Ectodermal cell (in vitro differentiated cells): ENCODE measurements around the gene CCDC14.
"Not testable (repeated sequence)": the region's sequence is repeated elsewhere in the genome, so short reads cannot be mapped to it uniquely, and the experiment has no call there.

ENCODE experiments used
- H3K27ac ChIP-seq: 2 replicates; pipeline ENCODE4 v1.7.0; 2013; ENCODE audit warnings: mild to moderate bottlenecking, low read depth, low read length; ENCODE audit not compliant: insufficient read depth, poor library complexity, severe bottlenecking
- H3K27me3 ChIP-seq: 2 replicates; pipeline ENCODE4 v1.7.0; 2013; ENCODE audit warnings: mild to moderate bottlenecking, low read length; ENCODE audit not compliant: insufficient read depth, control insufficient read depth, poor library complexity, severe bottlenecking
- H3K36me3 ChIP-seq: one replicate; pipeline ENCODE4 v1.7.0; 2013; ENCODE audit warnings: low read length; ENCODE audit not compliant: control insufficient read depth, insufficient read depth
- H3K4me1 ChIP-seq: one replicate; pipeline ENCODE4 v1.7.0; 2013; ENCODE audit warnings: low read length; ENCODE audit not compliant: control insufficient read depth, insufficient read depth
- H3K4me3 ChIP-seq: 2 replicates; pipeline ENCODE4 v1.7.0; 2013; ENCODE audit warnings: low read depth, low read length, control low read depth; ENCODE audit not compliant: insufficient read depth
- H3K9me3 ChIP-seq: 2 replicates; pipeline ENCODE4 v1.7.0; 2013; ENCODE audit warnings: mild to moderate bottlenecking, low read length, moderate library complexity; ENCODE audit not compliant: control insufficient read depth
- WGBS, 2 experiments: methylation state at CpG; one replicate each; pipeline ENCODE4 v1.1.7; 2013; ENCODE audit warnings: missing lambda C conversion rate in 2 of 2; 5-methylcytosine and 5-hydroxymethylcytosine counted together

The CCDC14 gene

DNA sequence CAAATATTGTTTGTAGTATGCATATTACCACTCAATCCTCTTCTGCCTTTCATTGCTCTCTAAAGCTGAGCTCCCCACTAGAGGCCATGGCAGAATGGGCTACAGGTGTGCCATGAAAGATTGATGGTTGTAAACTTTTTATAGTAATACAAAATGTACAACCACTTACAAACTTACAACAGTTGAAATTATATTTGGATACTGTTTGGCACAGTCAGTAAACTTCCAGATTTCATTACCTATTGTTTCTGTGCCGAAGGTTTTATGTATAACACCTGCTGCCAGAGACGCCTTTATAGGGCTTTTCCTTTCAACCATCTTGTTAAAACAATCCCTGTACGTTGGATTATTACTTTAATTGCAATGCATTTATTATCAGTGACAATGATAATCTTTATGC, 23.9 kb upstream of the CCDC14 start:
- Histone ChIP-seq H3K4me3 (no peak overlapping the region), H3K4me1 (no peaks in the 10 kb centered on the region), H3K27me3 (peaks cover 30% of the 10 kb centered on the region), H3K9me3 (no peaks in the 10 kb centered on the region), H3K36me3 (no peaks in the 10 kb centered on the region), H3K27ac (no peak overlapping the region)
- 96 to 100% methylated on average over 2 of the region's 3 CpGs for WGBS, 2 experiments

DNA sequence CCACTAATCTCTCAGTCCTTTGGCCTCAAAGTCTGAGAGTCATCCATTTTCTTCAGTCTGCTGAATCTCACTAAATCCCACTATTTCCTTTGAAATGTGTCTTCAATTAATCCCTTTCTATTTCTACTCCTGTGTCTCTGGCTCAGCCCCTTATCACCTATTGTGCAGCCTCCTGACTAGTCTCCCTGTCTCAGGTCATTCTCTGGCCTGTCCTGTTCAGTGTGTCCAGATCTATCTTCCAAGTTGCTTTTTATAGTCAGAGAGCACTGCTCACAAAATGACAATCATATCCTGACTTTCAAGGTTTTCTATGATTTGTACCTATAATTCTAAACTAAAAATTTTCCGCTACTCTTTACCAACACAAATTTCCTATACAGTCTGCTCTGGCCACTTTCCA, 23.3 kb upstream of the CCDC14 start:
- Histone ChIP-seq H3K4me1 (no peaks in the 10 kb centered on the region), H3K9me3 (no peaks in the 10 kb centered on the region), H3K36me3 (no peaks in the 10 kb centered on the region), H3K27me3 (peaks cover 24% of the 10 kb centered on the region), H3K27ac (no peak overlapping the region), H3K4me3 (no peak overlapping the region)
- 93 to 98% methylated on average over 1 of the region's 1 CpG for WGBS, 2 experiments

DNA sequence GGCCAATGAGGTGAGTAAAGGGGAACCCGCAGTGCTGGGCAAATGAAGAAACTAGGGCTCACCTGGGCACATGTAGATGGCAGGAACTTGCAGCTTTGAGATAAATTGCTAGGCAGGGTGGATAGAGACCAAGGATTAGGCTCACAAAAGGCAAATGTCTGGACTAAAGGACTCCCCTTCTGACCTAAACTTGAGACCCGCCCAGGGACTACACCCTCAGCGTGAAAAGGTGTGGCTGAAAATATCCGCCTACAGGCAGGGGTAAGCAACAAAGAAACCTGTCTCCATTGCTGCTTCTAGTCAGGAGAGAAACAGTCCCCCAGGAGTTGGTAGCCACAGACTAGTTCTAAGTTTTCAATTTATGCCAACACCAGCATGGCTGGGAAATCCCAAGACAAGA, 20.3 kb upstream of the CCDC14 start:
- WGBS, 2 experiments: 81% methylated on average over 4 of the region's 4 CpGs
- not testable (repeated sequence) for H3K27me3 ChIP-seq, H3K4me1 ChIP-seq, H3K4me3 ChIP-seq, H3K36me3 ChIP-seq, H3K27ac ChIP-seq, H3K9me3 ChIP-seq

DNA sequence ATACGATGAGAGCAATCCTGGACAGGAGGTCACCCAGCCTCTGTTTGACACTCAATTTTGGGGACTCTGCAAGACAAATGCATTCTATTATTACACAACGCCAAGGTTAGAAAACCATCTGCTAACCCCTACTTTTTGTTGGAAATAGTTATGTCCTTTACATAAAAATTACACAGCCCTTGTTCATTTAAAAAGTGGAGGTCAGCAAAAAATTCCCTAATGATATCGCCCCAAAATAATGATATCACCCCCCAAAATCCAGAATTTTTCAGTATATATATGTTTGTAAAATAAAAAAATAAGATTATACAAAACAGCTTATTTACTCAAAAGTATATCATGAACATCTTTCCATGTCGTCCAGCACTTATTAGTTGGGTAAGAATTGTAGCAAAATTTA, 19.5 kb upstream of the CCDC14 start:
- no peak overlapping the region for H3K4me3 ChIP-seq

DNA sequence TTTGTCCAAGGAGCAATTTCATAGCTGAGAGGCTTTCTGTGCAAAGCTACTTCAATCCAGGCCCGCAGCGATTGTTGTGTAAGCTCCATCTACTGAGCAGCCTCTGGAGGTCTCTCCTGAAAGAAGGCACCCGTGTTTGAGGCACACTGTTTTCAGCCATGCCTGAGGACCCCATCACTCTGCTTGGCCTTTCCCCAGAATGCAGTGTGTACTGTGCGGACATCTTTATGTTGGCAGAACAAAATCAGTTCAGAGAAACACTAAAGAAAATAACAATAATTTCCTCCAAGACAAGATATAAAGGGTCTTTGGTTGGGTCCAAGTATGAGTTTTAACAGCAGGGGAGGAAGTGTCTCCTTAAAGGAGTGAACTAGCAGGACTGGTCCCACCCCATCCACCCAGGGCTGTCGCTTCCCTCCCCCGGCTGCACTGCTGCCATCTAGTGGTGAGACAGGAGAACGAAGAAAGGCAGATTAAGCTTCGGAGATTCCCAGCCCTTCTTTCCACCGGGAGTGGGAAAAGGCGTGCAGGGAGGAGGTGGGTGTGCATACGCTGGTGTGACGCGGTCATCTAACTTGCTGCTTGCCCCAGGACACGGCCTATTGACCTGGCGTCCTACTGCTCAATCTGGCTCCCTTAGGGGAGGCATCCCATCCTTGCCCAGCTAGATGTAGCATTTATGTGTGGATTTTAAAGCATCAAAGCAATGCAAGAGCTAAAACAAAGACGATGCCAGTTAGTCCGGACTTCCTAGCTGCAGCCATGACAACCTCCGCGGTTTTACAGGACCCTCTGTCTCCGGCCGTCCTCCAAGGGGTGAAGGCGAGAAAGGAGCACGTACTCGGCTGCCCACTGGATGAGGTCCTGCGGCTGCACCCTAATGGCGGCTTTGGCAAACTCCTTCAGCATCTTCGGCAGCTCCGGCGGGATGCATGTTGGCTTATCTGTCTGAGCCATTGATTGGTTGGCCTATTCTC, 18.8 kb upstream of the CCDC14 start:
- H3K9me3 ChIP-seq, H3K4me3 ChIP-seq, H3K27me3 ChIP-seq, H3K27ac ChIP-seq, H3K36me3 ChIP-seq, H3K4me1 ChIP-seq: not testable (repeated sequence)
- 25 to 28% methylated on average over 25 to 26 of the region's 29 CpGs for WGBS, 2 experiments

More for the DNA sequence above, 19.5 kb upstream of the CCDC14 start:
- no peaks in the 10 kb centered on the region for H3K36me3 ChIP-seq
- H3K4me1 ChIP-seq: no peaks in the 10 kb centered on the region
- no peaks in the 10 kb centered on the region for H3K9me3 ChIP-seq
- no peaks in the 10 kb centered on the region for H3K27me3 ChIP-seq
- no peak overlapping the region for H3K27ac ChIP-seq
- 88 to 95% methylated on average over 3 of the region's 4 CpGs for WGBS, 2 experiments

DNA sequence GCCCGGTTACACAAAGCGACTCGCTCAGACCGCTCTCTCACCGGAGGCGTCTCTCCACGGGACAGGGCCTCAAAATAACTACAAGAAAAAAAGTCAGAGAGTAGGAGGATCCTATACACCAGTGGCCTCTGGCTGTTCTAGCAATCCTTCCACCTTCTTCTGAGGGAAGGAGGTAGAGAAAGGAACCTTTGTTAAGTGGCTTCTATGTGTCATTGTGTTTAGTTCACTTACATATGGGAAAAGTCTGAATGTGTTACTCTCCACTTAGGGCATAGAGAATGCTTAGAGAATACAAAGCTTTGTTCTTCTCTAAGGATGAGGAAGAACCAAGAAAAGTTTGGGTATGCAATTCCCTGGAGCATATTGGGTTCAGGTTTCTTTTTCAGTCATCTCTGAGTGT, 15.9 kb upstream of the CCDC14 start:
- not testable (repeated sequence) for H3K27me3 ChIP-seq, H3K9me3 ChIP-seq, H3K36me3 ChIP-seq, H3K4me3 ChIP-seq, H3K4me1 ChIP-seq, H3K27ac ChIP-seq
- WGBS, 2 experiments: 80 to 97% methylated on average over 1 to 7 of the region's 7 CpGs

DNA sequence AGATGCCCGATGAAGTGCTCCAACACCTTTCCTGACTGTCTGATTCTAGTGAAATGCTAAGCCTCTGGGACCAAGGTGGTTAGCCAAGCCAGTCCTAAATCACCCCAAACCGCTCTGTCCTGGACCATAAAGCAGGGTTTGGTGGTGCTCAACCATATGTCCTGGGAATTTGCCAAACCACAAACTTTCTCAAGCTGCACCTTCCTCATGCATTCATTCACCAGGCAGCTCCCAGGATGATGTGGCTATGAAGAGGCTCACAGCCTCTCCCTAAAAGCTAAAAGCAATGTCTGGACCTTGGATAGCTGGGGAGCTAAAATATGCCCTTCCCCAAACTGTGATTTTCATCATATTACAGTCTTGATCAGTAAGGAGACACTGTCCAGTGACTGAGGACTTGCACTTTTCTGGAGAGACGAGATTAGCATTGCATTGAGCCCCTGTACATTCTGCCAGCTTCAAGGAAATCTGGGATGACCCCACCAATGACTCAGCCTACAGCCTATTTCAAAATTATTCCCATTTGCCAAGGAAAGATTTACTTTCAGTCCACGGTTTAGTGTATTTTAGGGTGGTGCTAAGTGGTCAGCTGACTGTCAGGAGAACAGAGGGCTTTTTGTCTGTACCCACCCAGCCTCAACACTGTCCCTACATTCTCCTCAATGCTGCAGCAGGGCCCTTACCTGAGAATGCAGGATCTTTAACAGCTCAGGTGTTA, 15.3 kb upstream of the CCDC14 start:
- H3K4me1 ChIP-seq, H3K9me3 ChIP-seq, H3K36me3 ChIP-seq, H3K4me3 ChIP-seq, H3K27ac ChIP-seq, H3K27me3 ChIP-seq: not testable (repeated sequence)
- WGBS, 2 experiments: 90 to 91% methylated on average over 2 to 3 of the region's 4 CpGs

DNA sequence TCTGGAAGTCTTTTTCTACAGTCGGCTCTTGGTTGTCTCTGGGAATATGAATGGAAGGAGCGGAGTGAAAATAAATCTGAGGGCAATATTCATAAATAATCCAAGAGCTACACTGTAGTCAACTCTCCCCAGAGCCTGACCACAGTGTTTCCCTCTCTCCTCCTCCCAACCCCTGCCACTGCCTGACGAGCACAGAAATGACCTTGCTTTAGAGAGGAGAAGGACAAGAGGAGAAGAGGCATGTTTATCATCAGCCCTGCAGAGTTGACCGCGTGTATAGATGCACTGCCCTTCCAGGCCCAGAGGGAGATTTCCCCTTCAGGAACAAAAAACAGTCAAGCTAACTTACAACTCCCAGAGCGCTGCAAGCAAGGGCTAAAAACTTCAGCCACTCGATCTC, 14.0 kb upstream of the CCDC14 start:
- H3K9me3 ChIP-seq, H3K27me3 ChIP-seq, H3K36me3 ChIP-seq, H3K27ac ChIP-seq, H3K4me1 ChIP-seq, H3K4me3 ChIP-seq: not testable (repeated sequence)
- WGBS, 2 experiments: 100% methylated on average over 1 of the region's 7 CpGs

DNA sequence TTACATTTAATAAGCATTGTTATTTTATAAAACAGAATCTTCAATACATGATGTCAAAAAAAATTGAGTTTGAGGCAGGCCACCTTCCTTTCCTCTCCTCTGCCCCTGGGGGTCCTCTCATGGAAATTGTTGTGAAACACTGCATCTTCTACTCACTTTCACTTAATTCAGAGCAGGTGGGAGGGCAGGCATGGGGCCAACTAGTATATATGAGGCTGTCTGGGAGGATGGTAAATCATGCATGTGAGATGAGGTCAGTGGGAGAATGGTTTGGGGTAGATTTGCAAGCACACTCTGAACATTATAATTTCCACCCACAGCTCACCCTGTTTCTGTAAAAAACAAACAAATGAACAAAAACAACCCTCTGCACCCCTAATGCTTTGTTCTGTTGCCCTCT, 10.4 kb upstream of the CCDC14 start:
- Histone ChIP-seq H3K27me3 (no peaks in the 10 kb centered on the region), H3K4me3 (no peak overlapping the region)

DNA sequence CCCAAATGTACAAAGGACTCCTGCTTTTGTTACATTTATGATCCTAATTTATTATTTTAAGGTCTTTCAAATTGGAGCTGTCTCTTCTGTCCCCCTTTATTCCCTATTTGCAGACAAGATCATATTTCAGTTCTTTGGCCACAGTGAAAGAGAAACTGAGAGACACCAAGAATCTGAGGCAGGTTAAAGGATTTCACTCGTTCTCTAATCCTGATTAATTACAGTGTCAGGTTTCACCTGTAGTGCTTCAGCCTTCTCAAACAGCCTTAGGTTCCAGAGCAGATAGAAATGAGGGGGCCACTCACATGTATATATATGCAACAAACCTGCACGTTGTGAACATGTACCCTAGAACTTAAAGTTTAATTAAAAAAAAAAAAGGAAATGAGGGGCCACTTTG, 6.2 kb upstream of the CCDC14 start:
- H3K9me3 ChIP-seq, H3K4me1 ChIP-seq, H3K27ac ChIP-seq, H3K4me3 ChIP-seq, H3K36me3 ChIP-seq: not testable (repeated sequence)
- H3K27me3 ChIP-seq: peaks cover 17% of the 10 kb centered on the region
- WGBS, 2 experiments: 35 to 47% methylated on average over 2 of the region's 2 CpGs

More for the DNA sequence above, 10.4 kb upstream of the CCDC14 start:
- Histone ChIP-seq H3K36me3 (no peaks in the 10 kb centered on the region), H3K9me3 (no peaks in the 10 kb centered on the region), H3K4me1 (no peaks in the 10 kb centered on the region), H3K27ac (no peak overlapping the region)
